HG03378 (cell line): Measurements from ENCODE around the gene PIM3.
"Not testable (repeated sequence)": the region's sequence is repeated elsewhere in the genome, so short reads cannot be mapped to it uniquely, and the experiment has no call there.

Experiments
- ATAC-seq: cut with Tn5 transposase; IDR thresholded peaks from one replicate; pipeline ENCODE4 v1.9.1; 2021; ENCODE audit warnings: mild to moderate bottlenecking, moderate library complexity; ENCODE audit not compliant: unreplicated experiment

PIM3 gene

GRCh38 chr22:49981799-49982198 is 21.2 kb downstream of the PIM3 start:
- not testable (repeated sequence) for ATAC-seq

- no peak for ATAC-seq
Measured at GRCh38 chr22:49983148-49984042, 22.8 kb downstream of the PIM3 start.

GRCh38 chr22:49986325-49986724 is 25.8 kb downstream of the PIM3 start:
- no peak for ATAC-seq

- ATAC-seq = not testable (repeated sequence)
Measured at GRCh38 chr22:49989826-49990225, 29.3 kb downstream of the PIM3 start.

- no peak for ATAC-seq
Measured at GRCh38 chr22:49991167-49991566, 30.6 kb downstream of the PIM3 start.

GRCh38 chr22:49991907-49992533 is 31.4 kb downstream of the PIM3 start:
- no peak for ATAC-seq

- no peak for ATAC-seq
Measured at GRCh38 chr22:49992921-49993648, 32.5 kb downstream of the PIM3 start.

GRCh38 chr22:49993649-49994360 is 33.2 kb downstream of the PIM3 start:
- ATAC-seq = no peak

GRCh38 chr22:49994361-49995040 is 33.9 kb downstream of the PIM3 start:
- ATAC-seq = no peak

GRCh38 chr22:49995041-49995360 is 34.4 kb downstream of the PIM3 start:
- ATAC-seq = no peak

- ATAC-seq = no peak
Measured at GRCh38 chr22:49995361-49996118, 35.0 kb downstream of the PIM3 start.

- ATAC-seq = no peak
Measured at GRCh38 chr22:49996119-49996517, 35.5 kb downstream of the PIM3 start.

- ATAC-seq = no peak
Measured at GRCh38 chr22:49996518-49997250, 36.1 kb downstream of the PIM3 start.

- no peak for ATAC-seq
Measured at GRCh38 chr22:49997251-49997599, 36.7 kb downstream of the PIM3 start.

- no peak for ATAC-seq
Measured at GRCh38 chr22:49997932-49998717, 37.6 kb downstream of the PIM3 start.

- no peak for ATAC-seq
Measured at GRCh38 chr22:49998718-49999062, 38.1 kb downstream of the PIM3 start.

- ATAC-seq = no peak
Measured at GRCh38 chr22:49999063-49999945, 38.7 kb downstream of the PIM3 start.
